Natural killer cell (primary cell): ENCODE data around the gene KIFC3. TPM values are rescaled to one million over a fixed set of nuclear protein-coding genes. Genes with fewer than 3 reads are reported as not detected.

Source experiments
- ATAC-seq, 3 donors: fragments of 150-1000 bp in 2 of 3; fragments of 200-7000 bp in 1 of 3; cut with Tn5 transposase; 1 replicate in 1 of 3; 2 replicates in 2 of 3; pipeline ENCODE4 v1.10.0; 2021; ENCODE audit warnings: mild to moderate bottlenecking in 2 of 3, moderate library complexity in 2 of 3
- DNase-seq, 2 donors: peaks; one replicate each; pipeline versions ENCODE4 v3.0.0 to v3.0.0-alpha.2; 2013 to 2021; ENCODE audit warnings: mixed read lengths in 1 of 2
- H3K27ac ChIP-seq: one replicate; pipeline ENCODE4 v1.5.1; 2013; ENCODE audit warnings: mild to moderate bottlenecking, low read length
- H3K27me3 ChIP-seq: one replicate; pipeline ENCODE4 v1.6.1; 2013; ENCODE audit warnings: low read length; ENCODE audit not compliant: control insufficient read depth, insufficient read depth
- H3K36me3 ChIP-seq: one replicate; pipeline ENCODE4 v1.6.1; 2013; ENCODE audit warnings: low read length; ENCODE audit not compliant: control insufficient read depth, insufficient read depth
- H3K4me1 ChIP-seq: one replicate; pipeline ENCODE4 v1.6.1; 2013; ENCODE audit warnings: low read length; ENCODE audit not compliant: control insufficient read depth, insufficient read depth
- H3K4me3 ChIP-seq: one replicate; pipeline ENCODE4 v1.5.1; 2013; ENCODE audit warnings: low read length
- H3K9me3 ChIP-seq: one replicate; pipeline ENCODE4 v1.6.1; 2013; ENCODE audit warnings: low read length; ENCODE audit not compliant: control insufficient read depth, insufficient read depth
- H3K27ac Mint-ChIP-seq, 2 donors: one replicate each; pipeline ENCODE4 v1.8.0; 2022; ENCODE audit warnings: mild to moderate bottlenecking in 2 of 2, mixed read lengths in 2 of 2, moderate library complexity in 1 of 2
- H3K27me3 Mint-ChIP-seq, 2 donors: one replicate each; pipeline ENCODE4 v1.8.0; 2022; ENCODE audit warnings: low read depth in 2 of 2, mixed read lengths in 2 of 2
- H3K36me3 Mint-ChIP-seq: one replicate; pipeline ENCODE4 v1.8.0; 2022; ENCODE audit warnings: mixed read lengths
- H3K4me1 Mint-ChIP-seq, 2 donors: one replicate each; pipeline ENCODE4 v1.8.0; 2022; ENCODE audit warnings: mixed read lengths in 2 of 2
- H3K4me3 Mint-ChIP-seq: one replicate; pipeline ENCODE4 v1.8.0; 2022; ENCODE audit warnings: mild to moderate bottlenecking, moderate library complexity, mixed read lengths
- H3K9me3 Mint-ChIP-seq, 2 donors: one replicate each; pipeline ENCODE4 v1.8.0; 2022; ENCODE audit warnings: mixed read lengths in 2 of 2
- WGBS: methylation state at CpG from one replicate; pipeline ENCODE4 v1.1.7; 2013; ENCODE audit warnings: missing lambda C conversion rate; ENCODE audit not compliant: insufficient coverage; 5-methylcytosine and 5-hydroxymethylcytosine counted together
- intact Hi-C: fragments of 100-400 bp; cut with micrococcal nuclease; formaldehyde crosslinking; loops from one replicate; pipeline ENCODE4 v1.14.2; 2022
- total RNA-seq, 4 donors: library from RNA; stranded (reverse); fragments of 120-200 nt in 1 of 4; gene quantifications; one replicate each; pipeline versions ENCODE4 v1.2.3 to v1.2.4, GENCODE V29; 2013 to 2022
- TF ChIP-seq, protein P1 (sequence below): fragments of 200-600 bp; IDR thresholded peaks from one replicate; pipeline ENCODE4 v1.8.0; 2022; ENCODE audit warnings: antibody characterized with exemption

The KIFC3 gene
- total RNA-seq, 3 donors from 2014 or later (not counting 1 experiment from before 2014, with no cell fraction given), result 54.2 to 106 (median 84.9) TPM

DNA sequence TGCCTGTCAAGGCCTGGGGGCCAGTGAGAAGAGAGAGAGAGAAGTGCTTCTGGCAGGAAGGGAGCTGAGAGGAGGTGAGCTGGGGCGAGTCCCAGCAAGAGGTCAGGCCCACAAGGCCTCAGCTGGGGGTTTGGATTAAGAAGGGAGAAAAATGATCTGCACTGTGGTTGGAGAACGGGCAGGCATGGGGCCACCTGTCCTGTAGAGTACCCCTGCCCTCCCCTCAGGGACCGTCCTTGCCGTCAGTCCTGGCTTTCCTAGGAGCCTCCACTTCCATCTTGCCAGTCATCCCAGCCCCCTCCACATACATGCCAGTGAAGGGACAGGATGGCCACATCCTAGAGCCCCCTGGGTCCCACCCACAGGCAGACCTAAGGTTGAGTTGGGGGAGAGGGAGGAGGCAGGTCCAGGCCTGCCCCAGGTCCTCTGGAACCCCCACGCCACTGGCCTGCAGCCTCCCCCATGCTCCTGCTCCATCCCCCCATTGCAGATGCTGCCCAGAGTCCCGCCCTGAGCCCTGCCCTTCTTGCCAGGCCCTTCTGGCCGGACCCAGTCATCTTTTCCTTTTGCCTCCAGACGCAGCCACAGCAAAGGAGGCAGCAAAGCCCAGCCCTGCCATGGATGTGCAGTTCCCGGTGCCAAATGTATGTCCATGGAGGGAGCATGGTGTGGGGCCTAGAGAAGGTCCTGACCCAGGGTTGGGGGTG, 47.8 kb downstream of the KIFC3 start:
- Histone ChIP-seq H3K27ac (no peak overlapping the region), H3K27me3 (no peaks in the 10 kb centered on the region), H3K36me3 (peaks cover 19% of the 10 kb centered on the region), H3K4me1 (peaks cover 57% of the 10 kb centered on the region), H3K9me3 (no peaks in the 10 kb centered on the region), H3K4me3 (no peak overlapping the region)
- Mint-ChIP-seq H3K36me3 (no peaks in the 10 kb centered on the region), H3K9me3 (no peaks in the 10 kb centered on the region), H3K4me3 (no peak overlapping the region), H3K27me3 (no peaks in the 10 kb centered on the region), H3K4me1 (peaks cover 23 to 25% of the 10 kb centered on the region in 2 donors), H3K27ac (no peak overlapping the region)
- no peak for DNase-seq
- TF ChIP-seq, protein P1, sequence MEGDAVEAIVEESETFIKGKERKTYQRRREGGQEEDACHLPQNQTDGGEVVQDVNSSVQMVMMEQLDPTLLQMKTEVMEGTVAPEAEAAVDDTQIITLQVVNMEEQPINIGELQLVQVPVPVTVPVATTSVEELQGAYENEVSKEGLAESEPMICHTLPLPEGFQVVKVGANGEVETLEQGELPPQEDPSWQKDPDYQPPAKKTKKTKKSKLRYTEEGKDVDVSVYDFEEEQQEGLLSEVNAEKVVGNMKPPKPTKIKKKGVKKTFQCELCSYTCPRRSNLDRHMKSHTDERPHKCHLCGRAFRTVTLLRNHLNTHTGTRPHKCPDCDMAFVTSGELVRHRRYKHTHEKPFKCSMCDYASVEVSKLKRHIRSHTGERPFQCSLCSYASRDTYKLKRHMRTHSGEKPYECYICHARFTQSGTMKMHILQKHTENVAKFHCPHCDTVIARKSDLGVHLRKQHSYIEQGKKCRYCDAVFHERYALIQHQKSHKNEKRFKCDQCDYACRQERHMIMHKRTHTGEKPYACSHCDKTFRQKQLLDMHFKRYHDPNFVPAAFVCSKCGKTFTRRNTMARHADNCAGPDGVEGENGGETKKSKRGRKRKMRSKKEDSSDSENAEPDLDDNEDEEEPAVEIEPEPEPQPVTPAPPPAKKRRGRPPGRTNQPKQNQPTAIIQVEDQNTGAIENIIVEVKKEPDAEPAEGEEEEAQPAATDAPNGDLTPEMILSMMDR, result no peak
- 91% methylated on average over 9 of the region's 9 CpGs for WGBS
- ATAC-seq, result no peak
- intact Hi-C loops, result loop anchor here (5.0 kb wide), 2 partner anchors 48 to 143 kb away; partner anchors contain the start of gene KIFC3

DNA sequence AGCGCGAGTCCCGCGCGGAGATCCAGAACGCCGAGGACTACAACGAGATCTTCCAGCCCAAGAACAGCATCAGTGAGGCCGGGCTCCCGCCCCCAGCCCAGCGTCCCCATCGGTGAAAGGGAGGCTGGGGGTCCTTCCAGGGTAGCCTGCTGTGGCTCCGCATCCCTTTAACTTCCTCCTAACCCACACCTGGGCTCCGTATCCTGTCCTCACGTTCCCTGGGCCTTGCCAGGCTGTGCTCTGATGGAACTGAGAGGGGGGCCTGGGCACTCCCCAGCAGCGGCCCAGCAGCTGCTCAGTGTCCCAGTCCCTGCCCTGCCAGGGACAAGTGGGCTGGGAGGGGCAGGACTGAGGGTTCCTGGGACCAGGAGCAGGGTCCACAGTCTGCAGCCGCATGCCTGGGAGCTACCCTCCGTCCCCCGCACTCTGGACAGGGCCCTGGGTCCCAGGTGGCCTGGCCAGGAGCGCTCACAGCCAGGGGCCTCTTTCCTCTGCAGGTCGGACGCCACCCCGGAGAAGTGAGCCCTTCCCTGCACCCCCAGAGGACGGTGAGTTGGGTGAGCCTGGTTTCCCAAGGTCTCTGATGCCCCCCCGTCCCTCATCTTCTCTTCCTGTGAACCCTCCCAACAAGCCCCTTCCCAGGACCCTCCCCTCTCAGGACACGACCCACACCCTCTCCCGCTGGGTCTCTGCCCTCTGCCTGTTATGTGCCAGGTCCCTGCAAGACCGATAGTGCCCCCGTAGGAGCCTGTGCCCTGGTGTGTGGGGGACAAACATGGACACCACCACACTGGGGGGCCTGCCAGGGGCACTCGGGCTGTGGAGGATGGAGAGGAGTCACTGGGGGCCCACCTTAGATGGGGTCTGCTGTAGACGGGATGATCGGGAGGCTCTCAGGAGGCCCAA, 48.6 kb downstream of the KIFC3 start:
- Histone ChIP-seq H3K36me3 (peaks cover 19% of the 10 kb centered on the region), H3K4me1 (peaks cover 50% of the 10 kb centered on the region), H3K4me3 (no peak overlapping the region), H3K27ac (no peak overlapping the region), H3K27me3 (no peaks in the 10 kb centered on the region), H3K9me3 (no peaks in the 10 kb centered on the region)
- TF ChIP-seq, protein P1, result no peak
- intact Hi-C loops, result no loop called here
- no peak overlapping the region for H3K27ac Mint-ChIP-seq
- ATAC-seq (no peak), DNase-seq (no peak)
- H3K9me3 Mint-ChIP-seq, result no peaks in the 10 kb centered on the region
- H3K4me3 Mint-ChIP-seq, result no peak overlapping the region
- peaks cover 21 to 33% of the 10 kb centered on the region in 2 donors for H3K4me1 Mint-ChIP-seq
- H3K27me3 Mint-ChIP-seq, result no peaks in the 10 kb centered on the region
- H3K36me3 Mint-ChIP-seq, result no peaks in the 10 kb centered on the region
- 92% methylated on average over 32 of the region's 32 CpGs for WGBS

DNA sequence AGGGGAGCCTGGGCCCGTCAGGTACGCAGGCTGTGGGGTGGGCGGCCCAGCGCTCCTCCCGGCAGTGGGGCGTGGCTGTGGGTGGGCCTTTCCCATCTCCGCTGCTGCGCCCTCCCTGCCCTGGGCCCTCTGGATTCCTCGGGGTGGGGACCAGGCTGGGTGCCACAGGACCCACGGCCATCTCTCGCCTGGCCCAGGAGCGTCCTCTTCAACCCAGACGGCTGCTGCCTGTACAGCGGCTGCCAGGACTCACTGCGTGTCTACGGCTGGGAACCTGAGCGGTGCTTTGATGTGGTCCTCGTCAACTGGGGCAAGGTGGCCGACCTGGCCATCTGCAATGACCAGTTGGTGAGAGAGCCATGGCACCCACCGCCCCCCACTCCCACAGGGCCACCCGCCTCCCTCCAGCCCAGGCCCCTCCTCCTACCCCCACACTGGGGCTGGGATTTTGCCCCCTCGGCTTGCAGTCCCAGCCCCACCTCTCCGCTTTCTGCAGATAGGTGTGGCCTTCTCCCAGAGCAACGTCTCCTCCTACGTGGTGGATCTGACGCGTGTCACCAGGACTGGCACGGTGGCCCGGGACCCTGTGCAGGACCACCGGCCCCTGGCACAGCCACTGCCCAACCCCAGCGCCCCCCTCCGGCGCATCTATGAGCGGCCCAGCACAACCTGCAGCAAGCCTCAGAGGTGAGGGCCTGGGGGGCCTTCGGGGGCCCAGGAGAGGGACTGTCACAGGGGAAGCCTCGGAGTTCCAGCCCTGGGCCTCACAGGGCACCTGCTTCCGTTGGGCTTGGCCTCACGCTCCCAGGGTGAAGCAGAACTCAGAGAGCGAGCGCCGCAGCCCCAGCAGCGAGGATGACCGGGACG, 49.5 kb downstream of the KIFC3 start:
- no peak overlapping the region for H3K4me3 ChIP-seq
- Mint-ChIP-seq H3K4me3 (no peak overlapping the region), H3K36me3 (no peaks in the 10 kb centered on the region), H3K27me3 (no peaks in the 10 kb centered on the region), H3K9me3 (no peaks in the 10 kb centered on the region), H3K27ac (no peak overlapping the region), H3K4me1 (peaks cover 19 to 33% of the 10 kb centered on the region in 2 donors)
- DNase-seq, result no peak
- TF ChIP-seq, protein P1, result no peak
- peaks cover 19% of the 10 kb centered on the region for H3K36me3 ChIP-seq
- ATAC-seq, result no peak
- intact Hi-C loops, result no loop called here
- no peaks in the 10 kb centered on the region for H3K27me3 ChIP-seq
- WGBS, result 94% methylated on average over 44 of the region's 44 CpGs
- no peaks in the 10 kb centered on the region for H3K9me3 ChIP-seq
- no peak overlapping the region for H3K27ac ChIP-seq
- H3K4me1 ChIP-seq, result peaks cover 42% of the 10 kb centered on the region
